NCI-H2196 (cell line): ENCODE data around the gene C9orf153.

Source experiments
- DNase-seq: peaks from one replicate; lab custom pipeline; 2025; ENCODE audit not compliant: unreplicated experiment; lab: John Stamatoyannopoulos, UW

The C9orf153 gene

GRCh38 chr9:86272221-86272620 is 12.8 kb upstream of the C9orf153 start:
- no peak for DNase-seq

- DNase-seq: no peak
Measured at GRCh38 chr9:86263876-86264275, 4.4 kb upstream of the C9orf153 start.

- no peak for DNase-seq
Measured at GRCh38 chr9:86262492-86262891, 3.0 kb upstream of the C9orf153 start.

GRCh38 chr9:86257391-86257790 is 2.1 kb downstream of the C9orf153 start:
- DNase-seq: no peak

GRCh38 chr9:86256653-86257052 is 2.8 kb downstream of the C9orf153 start:
- no peak for DNase-seq

GRCh38 chr9:86253577-86253976 is 5.9 kb downstream of the C9orf153 start:
- no peak for DNase-seq

GRCh38 chr9:86252870-86253269 is 6.6 kb downstream of the C9orf153 start:
- DNase-seq: no peak

- DNase-seq: no peak
Measured at GRCh38 chr9:86250123-86250522, 9.3 kb downstream of the C9orf153 start.

- no peak for DNase-seq
Measured at GRCh38 chr9:86248746-86249145, 10.7 kb downstream of the C9orf153 start.

- no peak for DNase-seq
Measured at GRCh38 chr9:86246752-86247161, 12.7 kb downstream of the C9orf153 start.

- no peak for DNase-seq
Measured at GRCh38 chr9:86242071-86242470, 17.4 kb downstream of the C9orf153 start.

GRCh38 chr9:86241216-86241615 is 18.2 kb downstream of the C9orf153 start:
- no peak for DNase-seq

- DNase-seq: no peak
Measured at GRCh38 chr9:86238861-86239770, 20.3 kb downstream of the C9orf153 start.

GRCh38 chr9:86230858-86231257 is 28.6 kb downstream of the C9orf153 start:
- no peak for DNase-seq

GRCh38 chr9:86222667-86223066 is 36.8 kb downstream of the C9orf153 start:
- no peak for DNase-seq

- DNase-seq: no peak
Measured at GRCh38 chr9:86219606-86220005, 39.9 kb downstream of the C9orf153 start.

GRCh38 chr9:86217076-86217755 is 42.2 kb downstream of the C9orf153 start:
- DNase-seq: no peak

GRCh38 chr9:86207193-86207592 is 52.3 kb downstream of the C9orf153 start:
- no peak for DNase-seq

GRCh38 chr9:86202338-86202882 is 57.0 kb downstream of the C9orf153 start:
- DNase-seq: peak; percentile 26

GRCh38 chr9:86201474-86202337 is 57.8 kb downstream of the C9orf153 start:
- DNase-seq: no peak

GRCh38 chr9:86200599-86201162 is 58.8 kb downstream of the C9orf153 start:
- DNase-seq: no peak
